ENCODE measurements around the gene CRADD.
"Not testable (repeated sequence)": the region's sequence is repeated elsewhere in the genome, so short reads cannot be mapped to it uniquely, and the experiment has no call there.

The CRADD gene

DNA sequence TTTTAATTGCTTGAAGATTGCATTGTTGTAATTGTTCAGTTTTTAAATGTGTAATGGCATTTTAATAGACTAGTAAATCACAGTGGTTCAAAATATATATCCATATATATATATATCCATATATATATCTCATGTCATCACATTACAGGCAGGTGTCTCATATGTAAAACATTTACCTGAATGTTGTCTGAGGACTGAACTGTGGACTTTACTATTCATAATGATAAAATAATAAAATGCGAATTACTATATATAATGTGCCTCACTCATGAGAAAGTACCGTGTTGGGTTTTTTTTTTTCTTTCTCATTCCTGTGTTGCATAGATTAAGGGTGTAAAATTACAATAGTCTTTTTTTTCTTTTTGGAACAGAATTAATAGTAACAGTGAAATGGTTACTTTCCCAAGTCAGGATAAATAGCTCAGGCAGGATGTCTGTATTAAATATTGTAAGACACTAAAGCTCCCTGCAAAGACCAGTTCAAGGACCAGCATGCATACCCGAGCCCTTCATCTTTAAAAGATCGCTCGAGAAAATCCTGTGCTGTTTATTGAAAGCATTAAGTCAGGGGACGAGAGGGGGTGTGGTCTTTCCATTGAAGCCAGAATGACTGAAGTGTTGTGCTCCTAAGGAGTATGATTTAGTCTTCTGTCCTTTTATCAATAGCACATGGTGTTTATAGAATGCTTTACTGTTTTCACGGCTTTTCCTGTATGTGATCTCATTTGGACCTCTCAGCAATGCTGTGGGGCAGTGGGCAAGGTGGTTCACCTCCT lies 173.5 kb downstream of the CRADD start:
- DNase-seq: no peak

DNA sequence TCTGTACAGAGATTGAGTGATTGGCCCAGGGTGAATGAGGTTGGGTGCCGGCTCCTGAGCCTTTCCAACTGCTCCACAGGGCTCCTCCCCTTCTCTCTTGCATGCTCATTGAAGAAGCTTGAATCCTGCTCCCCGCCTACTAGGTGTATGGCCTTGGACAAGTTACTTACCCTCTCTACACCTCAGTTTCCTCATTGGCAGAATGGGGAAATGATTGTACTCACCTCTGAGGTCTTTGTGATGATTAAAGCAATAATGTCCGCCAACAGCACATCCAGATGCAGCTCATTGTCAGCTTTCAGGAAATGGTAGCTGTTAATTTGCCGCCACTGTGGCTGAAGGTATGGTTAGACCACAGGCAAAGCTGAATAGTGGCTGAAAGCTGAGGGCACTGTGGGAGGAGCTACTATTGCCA lies 174.1 kb downstream of the CRADD start:
- no peak for DNase-seq

GRCh38 chr12:93852173-93852591 lies 175.0 kb downstream of the CRADD start:
- DNase-seq: no peak

- no peak for DNase-seq
These were observed 176.7 kb downstream of the CRADD start for GRCh38 chr12:93853698-93854478.

- DNase-seq: no peak
These were observed 178.1 kb downstream of the CRADD start for GRCh38 chr12:93855261-93855660.

- no peak for DNase-seq
These were observed 179.4 kb downstream of the CRADD start for GRCh38 chr12:93856611-93857010.

DNA sequence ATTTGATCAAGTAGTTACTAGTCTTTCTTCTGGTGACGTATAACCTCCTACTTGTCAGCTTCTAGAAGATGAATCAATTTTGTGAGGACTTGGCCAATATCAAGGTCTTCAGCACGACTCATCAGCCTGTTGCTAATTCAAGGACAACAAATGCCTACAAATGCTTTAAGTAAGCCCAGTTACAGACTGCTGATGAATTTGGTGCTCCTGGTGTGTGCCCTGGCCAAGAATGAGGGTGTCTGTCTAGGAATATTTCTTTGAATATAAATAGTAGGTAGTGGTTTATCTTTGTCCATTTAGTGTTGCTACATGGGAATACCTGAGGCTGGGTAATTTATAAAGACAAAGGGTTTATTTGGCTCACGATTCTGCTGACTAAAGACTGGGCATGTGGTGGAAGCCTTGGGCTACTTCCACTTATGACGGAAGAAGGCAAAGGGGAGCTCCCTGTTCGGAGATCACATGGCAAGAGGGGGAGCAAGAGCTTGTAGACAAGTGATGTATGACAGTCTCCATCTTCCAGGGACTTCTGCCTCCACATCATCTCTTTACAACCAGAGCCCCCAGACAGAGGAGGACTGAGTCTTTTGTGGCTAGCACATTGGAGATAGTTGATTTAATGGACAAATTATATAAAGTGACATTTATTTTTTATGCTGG lies 180.2 kb downstream of the CRADD start:
- no peak for DNase-seq

- no peak for DNase-seq
These were observed 180.8 kb downstream of the CRADD start for GRCh38 chr12:93857991-93858447.

GRCh38 chr12:93860668-93861373 lies 183.6 kb downstream of the CRADD start:
- DNase-seq: no peak

DNA sequence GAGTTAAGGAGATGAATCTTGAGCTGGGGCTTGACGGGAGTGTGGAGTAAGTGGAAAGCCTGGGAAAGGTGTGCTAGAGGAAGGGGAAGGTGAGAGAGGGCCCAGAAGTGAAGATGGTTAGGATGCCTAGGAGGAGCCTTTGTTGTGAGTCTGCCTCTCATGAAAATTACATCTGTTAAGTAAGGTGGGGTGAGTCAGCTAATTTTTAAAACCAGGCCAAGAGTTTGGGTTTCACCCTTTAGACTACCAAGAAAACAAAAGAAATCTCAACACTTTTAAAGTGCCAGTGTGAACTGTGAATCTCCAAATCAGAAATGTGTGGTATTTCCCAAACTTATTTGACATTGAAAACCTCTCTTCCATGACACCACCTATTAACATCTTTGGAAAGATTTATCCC lies 185.2 kb downstream of the CRADD start:
- no peak for DNase-seq

DNA sequence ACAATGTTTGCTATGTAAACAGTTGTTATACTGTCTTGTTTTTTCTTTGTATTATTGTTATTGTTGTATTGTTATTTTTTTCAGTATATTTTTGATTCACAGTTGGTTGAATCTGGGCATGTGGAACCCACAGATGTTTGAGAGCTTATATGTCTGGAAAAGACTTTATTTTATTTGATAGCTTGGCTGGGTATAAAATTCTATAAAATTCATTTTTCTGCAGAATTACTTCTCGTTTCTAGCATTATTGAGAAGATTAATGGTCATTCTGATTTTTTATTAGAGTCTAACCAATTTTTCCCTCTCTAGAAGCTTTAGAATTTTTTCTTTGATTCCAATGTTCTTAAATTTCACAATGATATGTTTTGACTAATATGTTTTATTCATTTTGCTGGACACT lies 188.6 kb downstream of the CRADD start:
- DNase-seq: no peak

GRCh38 chr12:93868771-93869170 lies 191.6 kb downstream of the CRADD start:
- no peak for DNase-seq

DNA sequence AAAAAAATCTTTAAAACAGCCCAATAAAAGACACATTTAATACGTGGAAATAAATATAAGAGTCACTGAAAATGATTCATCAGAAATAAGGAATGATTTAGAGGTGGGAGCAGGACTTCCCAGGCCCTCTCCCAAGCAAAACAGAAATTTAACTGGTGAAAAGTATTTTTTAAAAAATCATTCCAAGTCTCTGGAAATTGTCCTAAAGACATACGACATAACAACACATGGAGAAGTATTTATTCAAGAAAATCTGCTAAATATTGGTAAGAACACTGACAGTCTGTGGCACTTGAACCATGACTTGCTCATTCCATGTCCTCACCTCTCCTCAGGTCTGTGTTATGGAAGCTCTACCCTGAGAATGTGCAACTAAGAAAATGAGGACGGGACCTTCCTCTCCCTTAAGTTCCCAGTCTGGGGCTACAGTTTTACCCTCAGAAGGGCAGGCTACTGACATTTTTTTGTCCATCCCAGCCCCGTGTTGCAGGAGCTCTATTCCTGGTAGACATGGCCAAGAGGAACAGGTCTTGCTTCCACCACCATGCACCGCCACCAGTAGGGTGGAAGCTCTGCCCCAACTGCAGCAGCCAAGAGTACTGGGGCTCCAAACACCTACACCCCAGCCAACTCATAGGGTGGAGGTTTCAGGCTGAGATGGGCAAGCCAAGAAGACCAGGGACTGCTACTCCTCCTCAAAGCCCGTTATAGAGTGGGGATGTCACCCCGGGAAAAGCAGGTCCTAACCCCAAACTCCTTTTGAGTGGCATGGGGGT lies 193.0 kb downstream of the CRADD start:
- DNase-seq: no peak

GRCh38 chr12:93871566-93871965 lies 194.4 kb downstream of the CRADD start:
- DNase-seq: not testable (repeated sequence)

GRCh38 chr12:93873561-93873960 lies 196.4 kb downstream of the CRADD start:
- DNase-seq: no peak

- no peak for DNase-seq
These were observed 198.0 kb downstream of the CRADD start for GRCh38 chr12:93875157-93875556.

GRCh38 chr12:93876360-93876759 lies 199.2 kb downstream of the CRADD start:
- no peak for DNase-seq

- DNase-seq: no peak
These were observed 200.3 kb downstream of the CRADD start for GRCh38 chr12:93877446-93877845.

DNA sequence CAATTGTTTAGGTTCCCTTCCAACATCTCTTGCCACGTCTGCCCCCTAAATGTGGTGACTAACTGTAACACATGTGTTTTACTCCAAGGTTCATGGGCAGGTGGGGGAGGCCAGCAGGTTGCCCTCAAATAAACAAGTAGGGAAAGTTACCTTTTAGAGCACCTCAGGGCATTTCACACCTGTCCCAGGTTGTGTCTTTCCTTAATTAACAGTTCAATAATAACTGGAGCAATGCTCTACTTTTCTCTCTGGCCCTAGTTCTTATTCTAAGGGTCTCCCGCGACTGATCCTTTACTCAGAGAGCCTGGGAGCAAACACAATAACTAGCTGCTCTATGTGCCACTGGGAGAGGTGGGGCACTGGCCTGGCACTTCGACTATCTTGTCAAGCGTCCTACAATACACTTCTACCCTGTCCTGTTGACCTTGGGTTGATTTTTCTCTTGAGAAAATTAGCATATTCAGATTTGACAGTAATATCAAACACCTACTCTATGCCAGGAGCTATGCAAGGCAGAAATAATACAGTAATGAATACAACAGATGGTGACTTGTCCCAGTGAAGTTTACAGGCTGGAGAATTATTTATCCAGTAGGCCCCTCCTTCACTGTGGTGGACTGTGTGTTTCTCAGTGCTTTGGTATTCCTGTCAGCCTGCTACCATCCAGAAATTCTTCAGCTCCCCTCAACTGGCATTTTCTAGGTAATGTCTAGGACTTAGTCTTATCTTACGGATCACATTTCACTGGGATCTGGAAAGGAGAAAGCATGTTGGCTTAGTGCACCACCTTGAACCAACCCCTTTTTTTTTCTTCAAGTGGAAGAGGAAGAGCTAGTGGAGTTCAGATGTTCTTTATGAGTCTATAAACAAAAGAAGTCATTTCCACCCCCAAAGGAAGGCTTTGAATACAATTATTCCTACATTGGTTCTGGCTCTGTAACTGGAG lies 202.6 kb downstream of the CRADD start:
- DNase-seq: no peak

GRCh38 chr12:93880853-93881522 lies 203.8 kb downstream of the CRADD start:
- no peak for DNase-seq
